ENCODE results near the gene ADAM11. TPM values are rescaled to one million over a fixed set of nuclear protein-coding genes. Genes with fewer than 3 reads are reported as not detected.
A peak's percentile ranks its signal among the peaks of the same experiment; 100 is the strongest.

ADAM11 gene
- total and polyA plus RNA-seq, 2 of the 13 experiments (the other 11 are each of a cell fraction or from before 2014, with no cell fraction given), result 0.38 to 0.91 TPM

DNA sequence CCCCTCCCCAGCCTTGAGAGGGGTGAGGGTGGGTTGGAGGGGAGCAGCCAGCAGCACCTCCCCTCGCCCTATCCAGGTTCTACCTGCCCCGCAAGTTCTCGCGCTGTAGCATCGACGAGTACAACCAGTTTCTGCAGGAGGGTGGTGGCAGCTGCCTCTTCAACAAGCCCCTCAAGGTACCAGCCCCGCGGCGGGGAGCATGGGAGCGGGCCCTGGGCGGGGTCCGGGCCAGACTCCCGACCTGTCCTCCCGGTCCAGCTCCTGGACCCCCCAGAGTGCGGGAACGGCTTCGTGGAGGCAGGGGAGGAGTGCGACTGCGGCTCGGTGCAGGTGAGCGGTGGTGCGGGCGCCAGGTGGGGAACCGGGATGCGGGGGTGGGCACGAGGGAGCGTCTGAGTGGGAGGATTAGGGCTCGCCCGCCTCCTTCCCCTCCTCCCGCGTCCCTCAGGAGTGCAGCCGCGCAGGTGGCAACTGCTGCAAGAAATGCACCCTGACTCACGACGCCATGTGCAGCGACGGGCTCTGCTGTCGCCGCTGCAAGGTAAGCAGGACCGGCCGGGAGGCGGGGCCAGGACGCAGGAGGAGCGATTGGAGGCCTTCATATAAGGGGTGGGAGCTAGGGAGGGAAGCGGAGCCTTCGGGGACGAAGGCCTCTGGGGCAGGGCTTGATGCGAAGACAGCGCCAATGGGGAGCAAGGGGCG, 16.5 kb downstream of the ADAM11 start (continued):
- TF ChIP-seq, protein P1, sequence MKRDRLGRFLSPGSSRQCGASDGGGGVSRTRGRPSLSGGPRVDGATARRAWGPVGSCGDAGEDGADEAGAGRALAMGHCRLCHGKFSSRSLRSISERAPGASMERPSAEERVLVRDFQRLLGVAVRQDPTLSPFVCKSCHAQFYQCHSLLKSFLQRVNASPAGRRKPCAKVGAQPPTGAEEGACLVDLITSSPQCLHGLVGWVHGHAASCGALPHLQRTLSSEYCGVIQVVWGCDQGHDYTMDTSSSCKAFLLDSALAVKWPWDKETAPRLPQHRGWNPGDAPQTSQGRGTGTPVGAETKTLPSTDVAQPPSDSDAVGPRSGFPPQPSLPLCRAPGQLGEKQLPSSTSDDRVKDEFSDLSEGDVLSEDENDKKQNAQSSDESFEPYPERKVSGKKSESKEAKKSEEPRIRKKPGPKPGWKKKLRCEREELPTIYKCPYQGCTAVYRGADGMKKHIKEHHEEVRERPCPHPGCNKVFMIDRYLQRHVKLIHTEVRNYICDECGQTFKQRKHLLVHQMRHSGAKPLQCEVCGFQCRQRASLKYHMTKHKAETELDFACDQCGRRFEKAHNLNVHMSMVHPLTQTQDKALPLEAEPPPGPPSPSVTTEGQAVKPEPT (CRISPR knock-in tag; IDR thresholded peaks at IDR 0.05; ENCODE audit: low read depth), result no peak
- TF ChIP-seq ZBTB8A (CRISPR knock-in tag; IDR thresholded peaks at IDR 0.05; ENCODE audit: borderline replicate concordance, low read depth), result no peak; the same call in 1 of the 2 replicates
- no peak for TF ChIP-seq MIER2 (CRISPR knock-in tag; IDR thresholded peaks at IDR 0.05)
- no peak for TF ChIP-seq NAIF1 (CRISPR knock-in tag; IDR thresholded peaks at IDR 0.05; ENCODE audit: borderline replicate concordance)
- TF ChIP-seq ZNF674 (CRISPR knock-in tag; IDR thresholded peaks at IDR 0.05; ENCODE audit: low read depth), result no peak
- TF ChIP-seq, protein P2, sequence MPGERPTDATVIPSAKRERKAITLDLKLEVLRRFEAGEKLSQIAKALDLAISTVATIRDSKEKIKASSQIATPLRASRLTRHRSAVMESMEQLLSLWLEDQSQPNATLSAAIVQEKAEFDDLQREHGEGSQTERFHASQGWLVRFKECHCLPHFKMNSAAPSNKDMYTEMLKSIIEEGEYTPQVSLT (CRISPR knock-in tag; IDR thresholded peaks at IDR 0.05; ENCODE audit: borderline replicate concordance, low read depth), result no peak
- TF ChIP-seq ZNF44 (CRISPR knock-in tag; IDR thresholded peaks at IDR 0.05), result no peak; the same call in 1 of the 2 replicates
- TF ChIP-seq, protein P3, sequence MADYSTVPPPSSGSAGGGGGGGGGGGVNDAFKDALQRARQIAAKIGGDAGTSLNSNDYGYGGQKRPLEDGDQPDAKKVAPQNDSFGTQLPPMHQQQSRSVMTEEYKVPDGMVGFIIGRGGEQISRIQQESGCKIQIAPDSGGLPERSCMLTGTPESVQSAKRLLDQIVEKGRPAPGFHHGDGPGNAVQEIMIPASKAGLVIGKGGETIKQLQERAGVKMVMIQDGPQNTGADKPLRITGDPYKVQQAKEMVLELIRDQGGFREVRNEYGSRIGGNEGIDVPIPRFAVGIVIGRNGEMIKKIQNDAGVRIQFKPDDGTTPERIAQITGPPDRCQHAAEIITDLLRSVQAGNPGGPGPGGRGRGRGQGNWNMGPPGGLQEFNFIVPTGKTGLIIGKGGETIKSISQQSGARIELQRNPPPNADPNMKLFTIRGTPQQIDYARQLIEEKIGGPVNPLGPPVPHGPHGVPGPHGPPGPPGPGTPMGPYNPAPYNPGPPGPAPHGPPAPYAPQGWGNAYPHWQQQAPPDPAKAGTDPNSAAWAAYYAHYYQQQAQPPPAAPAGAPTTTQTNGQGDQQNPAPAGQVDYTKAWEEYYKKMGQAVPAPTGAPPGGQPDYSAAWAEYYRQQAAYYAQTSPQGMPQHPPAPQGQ (CRISPR knock-in tag; IDR thresholded peaks at IDR 0.05; ENCODE audit: borderline replicate concordance), result no peak
- TF ChIP-seq BRCA1 (CRISPR knock-in tag; IDR thresholded peaks at IDR 0.05), result no peak
- TF ChIP-seq NKX3-1 (CRISPR knock-in tag; IDR thresholded peaks at IDR 0.05), result no peak
- 0 out of 2 replicates have a peak, but pooled peaks have one; percentile 48 for TF ChIP-seq GATAD1 (CRISPR knock-in tag; IDR thresholded peaks at IDR 0.05)
- TF ChIP-seq ATAD3A (CRISPR knock-in tag; IDR thresholded peaks at IDR 0.05), result no peak
- TF ChIP-seq, protein P4, sequence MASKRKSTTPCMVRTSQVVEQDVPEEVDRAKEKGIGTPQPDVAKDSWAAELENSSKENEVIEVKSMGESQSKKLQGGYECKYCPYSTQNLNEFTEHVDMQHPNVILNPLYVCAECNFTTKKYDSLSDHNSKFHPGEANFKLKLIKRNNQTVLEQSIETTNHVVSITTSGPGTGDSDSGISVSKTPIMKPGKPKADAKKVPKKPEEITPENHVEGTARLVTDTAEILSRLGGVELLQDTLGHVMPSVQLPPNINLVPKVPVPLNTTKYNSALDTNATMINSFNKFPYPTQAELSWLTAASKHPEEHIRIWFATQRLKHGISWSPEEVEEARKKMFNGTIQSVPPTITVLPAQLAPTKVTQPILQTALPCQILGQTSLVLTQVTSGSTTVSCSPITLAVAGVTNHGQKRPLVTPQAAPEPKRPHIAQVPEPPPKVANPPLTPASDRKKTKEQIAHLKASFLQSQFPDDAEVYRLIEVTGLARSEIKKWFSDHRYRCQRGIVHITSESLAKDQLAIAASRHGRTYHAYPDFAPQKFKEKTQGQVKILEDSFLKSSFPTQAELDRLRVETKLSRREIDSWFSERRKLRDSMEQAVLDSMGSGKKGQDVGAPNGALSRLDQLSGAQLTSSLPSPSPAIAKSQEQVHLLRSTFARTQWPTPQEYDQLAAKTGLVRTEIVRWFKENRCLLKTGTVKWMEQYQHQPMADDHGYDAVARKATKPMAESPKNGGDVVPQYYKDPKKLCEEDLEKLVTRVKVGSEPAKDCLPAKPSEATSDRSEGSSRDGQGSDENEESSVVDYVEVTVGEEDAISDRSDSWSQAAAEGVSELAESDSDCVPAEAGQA (IDR thresholded peaks at IDR 0.05; ENCODE audit: low read depth), result 0 out of 2 replicates have a peak, but pooled peaks have one; percentile 39
- TF ChIP-seq, protein P4 (CRISPR knock-in tag; IDR thresholded peaks at IDR 0.05; ENCODE audit: borderline replicate concordance), result no peak
- peak; percentile 15; the same call in 1 of the 2 replicates for TF ChIP-seq NR2F2 (IDR thresholded peaks at IDR 0.05; ENCODE audit: borderline replicate concordance, low read depth)
- TF ChIP-seq GZF1 (CRISPR knock-in tag; IDR thresholded peaks at IDR 0.05), result no peak
- TF ChIP-seq FOSL2 (CRISPR knock-in tag; IDR thresholded peaks at IDR 0.05), result no peak
- no peak for TF ChIP-seq ASH2L (IDR thresholded peaks at IDR 0.05; ENCODE audit: insufficient read length, low read depth, low read length)
- TF ChIP-seq ZNF326 (CRISPR knock-in tag; IDR thresholded peaks at IDR 0.05; ENCODE audit: borderline replicate concordance), result no peak
